ENCODE measurements around the gene TNFSF11. TPM values are rescaled to one million over a fixed set of nuclear protein-coding genes. Genes with fewer than 3 reads are reported as not detected.

The TNFSF11 gene
- total and polyA plus RNA-seq, 8 donors, result 0.13 to 0.55 TPM; not detected in 6

DNA sequence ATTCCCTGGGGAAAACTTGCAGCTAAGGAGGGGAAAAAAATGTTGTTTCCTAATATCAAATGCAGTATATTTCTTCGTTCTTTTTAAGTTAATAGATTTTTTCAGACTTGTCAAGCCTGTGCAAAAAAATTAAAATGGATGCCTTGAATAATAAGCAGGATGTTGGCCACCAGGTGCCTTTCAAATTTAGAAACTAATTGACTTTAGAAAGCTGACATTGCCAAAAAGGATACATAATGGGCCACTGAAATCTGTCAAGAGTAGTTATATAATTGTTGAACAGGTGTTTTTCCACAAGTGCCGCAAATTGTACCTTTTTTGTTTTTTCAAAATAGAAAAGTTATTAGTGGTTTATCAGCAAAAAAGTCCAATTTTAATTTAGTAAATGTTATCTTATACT, 33.6 kb downstream of the TNFSF11 start:
- Histone ChIP-seq H3K4me1 (peaks cover 0 to 12% (median 2%) of the 10 kb centered on the region in 4 donors), H3K4me3 (no peak overlapping the region), H3K9me3 (no peaks in the 10 kb centered on the region), H3K27me3 (no peaks in the 10 kb centered on the region), H3K36me3 (no peaks in the 10 kb centered on the region), H3K27ac (no peak overlapping the region)
- TF ChIP-seq EP300 (IDR thresholded peaks at IDR 0.05) (no peak), POLR2A (IDR thresholded peaks at IDR 0.05) (no peak), POLR2AphosphoS5 (IDR thresholded peaks at IDR 0.05) (no peak)
- TF ChIP-seq, protein P1, sequence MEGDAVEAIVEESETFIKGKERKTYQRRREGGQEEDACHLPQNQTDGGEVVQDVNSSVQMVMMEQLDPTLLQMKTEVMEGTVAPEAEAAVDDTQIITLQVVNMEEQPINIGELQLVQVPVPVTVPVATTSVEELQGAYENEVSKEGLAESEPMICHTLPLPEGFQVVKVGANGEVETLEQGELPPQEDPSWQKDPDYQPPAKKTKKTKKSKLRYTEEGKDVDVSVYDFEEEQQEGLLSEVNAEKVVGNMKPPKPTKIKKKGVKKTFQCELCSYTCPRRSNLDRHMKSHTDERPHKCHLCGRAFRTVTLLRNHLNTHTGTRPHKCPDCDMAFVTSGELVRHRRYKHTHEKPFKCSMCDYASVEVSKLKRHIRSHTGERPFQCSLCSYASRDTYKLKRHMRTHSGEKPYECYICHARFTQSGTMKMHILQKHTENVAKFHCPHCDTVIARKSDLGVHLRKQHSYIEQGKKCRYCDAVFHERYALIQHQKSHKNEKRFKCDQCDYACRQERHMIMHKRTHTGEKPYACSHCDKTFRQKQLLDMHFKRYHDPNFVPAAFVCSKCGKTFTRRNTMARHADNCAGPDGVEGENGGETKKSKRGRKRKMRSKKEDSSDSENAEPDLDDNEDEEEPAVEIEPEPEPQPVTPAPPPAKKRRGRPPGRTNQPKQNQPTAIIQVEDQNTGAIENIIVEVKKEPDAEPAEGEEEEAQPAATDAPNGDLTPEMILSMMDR (IDR thresholded peaks at IDR 0.05), result no peak
- WGBS, 5 donors, result 82 to 88% (median 85%) methylated on average over 2 of the region's 2 CpGs
- no peak for DNase-seq
- intact Hi-C loops (cut with DNase I; ENCODE audit: low total_unique reads), result no loop called here

GRCh38 chr13:42610649-42611048, 36.7 kb downstream of the TNFSF11 start:
- Histone ChIP-seq H3K4me3 (no peak overlapping the region), H3K27ac (no peak overlapping the region), H3K27me3 (no peaks in the 10 kb centered on the region), H3K36me3 (no peaks in the 10 kb centered on the region), H3K4me1 (no peaks in the 10 kb centered on the region), H3K9me3 (no peaks in the 10 kb centered on the region)
- intact Hi-C loops (cut with DNase I; ENCODE audit: low total_unique reads), result no loop called here
- no peak for DNase-seq
- WGBS, 5 donors, result 61 to 97% (median 85%) methylated on average over 2 of the region's 2 CpGs
- TF ChIP-seq EP300 (IDR thresholded peaks at IDR 0.05) (no peak), POLR2AphosphoS5 (IDR thresholded peaks at IDR 0.05) (no peak), POLR2A (IDR thresholded peaks at IDR 0.05) (no peak)
- TF ChIP-seq, protein P1 (IDR thresholded peaks at IDR 0.05), result no peak

DNA sequence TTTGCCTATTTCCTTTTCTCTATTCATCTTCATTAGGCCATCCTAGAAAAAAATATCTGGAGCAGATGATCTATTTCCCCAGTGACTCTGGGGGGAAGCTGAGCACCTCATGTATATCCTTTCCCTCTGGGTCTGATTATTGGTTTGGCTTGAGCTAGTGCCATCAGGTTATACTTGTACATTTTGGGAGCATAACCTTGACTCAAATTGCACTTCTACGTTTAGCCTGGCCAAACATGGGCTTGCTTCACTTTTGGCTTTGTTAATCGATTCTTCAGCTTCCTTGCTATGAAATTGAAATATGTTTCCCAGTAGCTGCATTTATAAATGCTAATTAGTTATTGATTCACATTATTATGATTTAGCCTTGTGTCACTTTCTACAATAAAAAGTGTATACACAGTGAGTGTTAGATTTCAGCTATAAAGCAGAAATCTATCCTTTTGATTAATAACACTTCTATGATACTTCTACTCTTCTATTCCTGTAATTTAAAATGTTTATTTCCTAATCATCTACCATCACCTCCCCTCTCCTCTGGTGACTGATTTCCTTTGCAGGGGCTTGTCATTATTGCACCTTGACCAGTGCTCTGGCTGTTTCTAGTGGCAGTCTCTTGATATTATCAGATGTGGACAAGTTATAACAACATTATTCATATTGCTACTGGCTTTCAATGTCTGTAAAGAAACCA, 37.3 kb downstream of the TNFSF11 start:
- no peaks in the 10 kb centered on the region for H3K9me3 ChIP-seq
- no peaks in the 10 kb centered on the region for H3K27me3 ChIP-seq

GRCh38 chr13:42612021-42612765, 38.2 kb downstream of the TNFSF11 start:
- H3K4me3 ChIP-seq, result no peak overlapping the region

More for the DNA sequence above, 37.3 kb downstream of the TNFSF11 start:
- Histone ChIP-seq H3K4me3 (no peak overlapping the region), H3K27ac (no peak overlapping the region), H3K4me1 (no peaks in the 10 kb centered on the region), H3K36me3 (no peaks in the 10 kb centered on the region)
- WGBS, 5 donors, result 80 to 85% (median 80%) methylated on average over 2 of the region's 2 CpGs
- DNase-seq, result no peak
- TF ChIP-seq, protein P1 (IDR thresholded peaks at IDR 0.05), result no peak
- no peak for TF ChIP-seq POLR2AphosphoS5 (IDR thresholded peaks at IDR 0.05)
- no peak for TF ChIP-seq EP300 (IDR thresholded peaks at IDR 0.05)
- TF ChIP-seq POLR2A (IDR thresholded peaks at IDR 0.05), result no peak
- intact Hi-C loops (cut with DNase I; ENCODE audit: low total_unique reads), result no loop called here

More at GRCh38 chr13:42612021-42612765, 38.2 kb downstream of the TNFSF11 start:
- 74 to 79% (median 76%) methylated on average over 7 of the region's 7 CpGs for WGBS, 5 donors
- H3K27ac ChIP-seq, result no peak overlapping the region
- H3K4me1 ChIP-seq, result no peaks in the 10 kb centered on the region
- intact Hi-C loops (cut with DNase I; ENCODE audit: low total_unique reads), result no loop called here
- no peaks in the 10 kb centered on the region for H3K27me3 ChIP-seq
- no peak for TF ChIP-seq POLR2AphosphoS5 (IDR thresholded peaks at IDR 0.05)
- no peaks in the 10 kb centered on the region for H3K9me3 ChIP-seq
- no peak for DNase-seq
- H3K36me3 ChIP-seq, result no peaks in the 10 kb centered on the region
